A549 (cell line): ENCODE measurements around the gene SPATA13.

Experiments used
- CBX2 ChIP-seq: fragments of 200-600 bp; sonication (generic); IDR thresholded peaks from 2 replicates; pipeline ENCODE4 v1.6.1; 2016; ENCODE audit warnings: low read depth, mild to moderate bottlenecking, borderline replicate concordance
- CTCF ChIP-seq: fragments of >200 bp; sonication (Bioruptor Twin); formaldehyde crosslinking; IDR thresholded peaks from 3 replicates; pipeline ENCODE4 v1.5.1; 2016
- EP300 ChIP-seq, 2 experiments: fragments of >200 bp; sonication (Bioruptor Twin); formaldehyde crosslinking; IDR thresholded peaks; 2 replicates in 1 of 2; 3 replicates in 1 of 2; pipeline ENCODE4 v1.6.1; 2016 to 2017
- MAX ChIP-seq: IDR thresholded peaks from 2 replicates; pipeline ENCODE4 v1.6.1; 2012
- NFE2L2 ChIP-seq: fragments of 150-350 bp; conservative IDR thresholded peaks from 2 replicates; pipeline ENCODE4 v1.6.1; 2014; ENCODE audit warnings: low read length
- POLR2A ChIP-seq: IDR thresholded peaks from 2 replicates; pipeline ENCODE4 v1.6.1; 2012; ENCODE audit warnings: mild to moderate bottlenecking, low read length
- RAD21 ChIP-seq, 2 experiments: fragments of >200 bp in 1 of 2; sonication (Bioruptor Twin) in 1 of 2; formaldehyde crosslinking in 1 of 2; IDR thresholded peaks in 1 of 2; conservative IDR thresholded peaks in 1 of 2; 2 replicates in 1 of 2; 3 replicates in 1 of 2; pipeline ENCODE4 v1.6.1; 2012 to 2018; ENCODE audit warnings: inconsistent platforms in 1 of 2
- ZNF302 ChIP-seq: fragments of 250-450 bp; sonication (Bioruptor Pico); IDR thresholded peaks from 2 replicates; pipeline ENCODE4 v1.9.0; 2021; ENCODE audit warnings: inconsistent platforms, mild to moderate bottlenecking, moderate library complexity

- TF ChIP-seq POLR2A (no peak), CBX2 (no peak), ZNF302 (CRISPR knock-in tag) (no peak), NFE2L2 (no peak), CTCF (no peak), EP300 (IDR thresholded peaks at IDR 0.05) (no peak), MAX (no peak), RAD21 (conservative IDR thresholded peaks at IDR 0.05 in 1 of 2, IDR thresholded peaks at IDR 0.05 in 1 of 2) (no peak)
Measured at GRCh38 chr13:24269821-24270220, 109.3 kb downstream of the SPATA13 start.
